HCT116 (cell line): ENCODE data around the gene CYB561D1.

Experiments
- ATF3 ChIP-seq: IDR thresholded peaks from 2 replicates; pipeline ENCODE4 v1.6.1; 2012
- CBX3 ChIP-seq: IDR thresholded peaks from 2 replicates; pipeline ENCODE4 v1.6.1; 2012; ENCODE audit warnings: low read depth
- CTCF ChIP-seq, 3 experiments: fragments of 200-600 bp in 1 of 3; sonication (generic) in 1 of 3; IDR thresholded peaks in 2 of 3; conservative IDR thresholded peaks in 1 of 3; 2 replicates each; pipeline ENCODE4 v1.5.1; 2012 to 2017; ENCODE audit warnings: low read depth in 2 of 3, low read length in 2 of 3, antibody characterized with exemption in 1 of 3, borderline replicate concordance in 1 of 3, control low read depth in 1 of 3, mild to moderate bottlenecking in 1 of 3, mixed read lengths in 1 of 3, mixed run types in 1 of 3, moderate library complexity in 1 of 3; ENCODE audit not compliant: insufficient read depth in 1 of 3
- EGR1 ChIP-seq: IDR thresholded peaks from 2 replicates; pipeline ENCODE4 v1.6.1; 2012; ENCODE audit warnings: low read depth
- EZH2 ChIP-seq: fragments of 200-600 bp; sonication (generic); IDR thresholded peaks from 2 replicates; pipeline ENCODE4 v1.6.1; 2017; ENCODE audit warnings: antibody characterized with exemption, mixed run types
- EZH2phosphoT487 ChIP-seq: fragments of 200-600 bp; IDR thresholded peaks from 2 replicates; pipeline ENCODE4 v1.6.1; 2018; ENCODE audit warnings: antibody characterized with exemption, borderline replicate concordance
- JUND ChIP-seq: IDR thresholded peaks from 2 replicates; pipeline ENCODE4 v1.6.1; 2012
- MAX ChIP-seq: IDR thresholded peaks from 2 replicates; pipeline ENCODE4 v1.6.1; 2012
- POLR2A ChIP-seq: IDR thresholded peaks from 2 replicates; pipeline ENCODE4 v1.7.0; 2011; ENCODE audit warnings: borderline replicate concordance; ENCODE audit not compliant: insufficient read depth, insufficient read length; ENCODE audit errors: extremely low read depth
- POLR2AphosphoS5 ChIP-seq: IDR thresholded peaks from 2 replicates; pipeline ENCODE4 v1.6.1; 2011; ENCODE audit warnings: mild to moderate bottlenecking, low read depth, low read length, moderate library complexity
- SIN3A ChIP-seq: IDR thresholded peaks from 2 replicates; pipeline ENCODE4 v1.6.1; 2012; ENCODE audit warnings: low read depth
- SP1 ChIP-seq: IDR thresholded peaks from 2 replicates; pipeline ENCODE4 v1.6.1; 2012; ENCODE audit warnings: low read depth
- ZNF274 ChIP-seq: fragments of 200-500 bp; sonication (Bioruptor generic); IDR thresholded peaks from 2 replicates; pipeline ENCODE4 v1.6.1; 2014; ENCODE audit warnings: mild to moderate bottlenecking, low read depth, low read length, inconsistent platforms
- TF ChIP-seq, protein P1 (sequence below): IDR thresholded peaks from 2 replicates; pipeline ENCODE4 v1.6.1; 2012; ENCODE audit warnings: low read depth

- TF ChIP-seq JUND (no peak), EGR1 (no peak), POLR2A (no peak), EZH2 (no peak), CTCF (IDR thresholded peaks at IDR 0.05 in 2 of 3, conservative IDR thresholded peaks at IDR 0.05 in 1 of 3; ENCODE audit: borderline replicate concordance in 1 of 3, insufficient read depth in 1 of 3, low read depth in 2 of 3, low read length in 2 of 3) (no peak), SIN3A (no peak), EZH2phosphoT487 (no peak), POLR2AphosphoS5 (no peak), ZNF274 (no peak), CBX3 (no peak), ATF3 (no peak), MAX (no peak), SP1 (no peak)
- TF ChIP-seq, protein P1, sequence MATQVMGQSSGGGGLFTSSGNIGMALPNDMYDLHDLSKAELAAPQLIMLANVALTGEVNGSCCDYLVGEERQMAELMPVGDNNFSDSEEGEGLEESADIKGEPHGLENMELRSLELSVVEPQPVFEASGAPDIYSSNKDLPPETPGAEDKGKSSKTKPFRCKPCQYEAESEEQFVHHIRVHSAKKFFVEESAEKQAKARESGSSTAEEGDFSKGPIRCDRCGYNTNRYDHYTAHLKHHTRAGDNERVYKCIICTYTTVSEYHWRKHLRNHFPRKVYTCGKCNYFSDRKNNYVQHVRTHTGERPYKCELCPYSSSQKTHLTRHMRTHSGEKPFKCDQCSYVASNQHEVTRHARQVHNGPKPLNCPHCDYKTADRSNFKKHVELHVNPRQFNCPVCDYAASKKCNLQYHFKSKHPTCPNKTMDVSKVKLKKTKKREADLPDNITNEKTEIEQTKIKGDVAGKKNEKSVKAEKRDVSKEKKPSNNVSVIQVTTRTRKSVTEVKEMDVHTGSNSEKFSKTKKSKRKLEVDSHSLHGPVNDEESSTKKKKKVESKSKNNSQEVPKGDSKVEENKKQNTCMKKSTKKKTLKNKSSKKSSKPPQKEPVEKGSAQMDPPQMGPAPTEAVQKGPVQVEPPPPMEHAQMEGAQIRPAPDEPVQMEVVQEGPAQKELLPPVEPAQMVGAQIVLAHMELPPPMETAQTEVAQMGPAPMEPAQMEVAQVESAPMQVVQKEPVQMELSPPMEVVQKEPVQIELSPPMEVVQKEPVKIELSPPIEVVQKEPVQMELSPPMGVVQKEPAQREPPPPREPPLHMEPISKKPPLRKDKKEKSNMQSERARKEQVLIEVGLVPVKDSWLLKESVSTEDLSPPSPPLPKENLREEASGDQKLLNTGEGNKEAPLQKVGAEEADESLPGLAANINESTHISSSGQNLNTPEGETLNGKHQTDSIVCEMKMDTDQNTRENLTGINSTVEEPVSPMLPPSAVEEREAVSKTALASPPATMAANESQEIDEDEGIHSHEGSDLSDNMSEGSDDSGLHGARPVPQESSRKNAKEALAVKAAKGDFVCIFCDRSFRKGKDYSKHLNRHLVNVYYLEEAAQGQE: no peak
These were observed 21.0 kb downstream of the CYB561D1 start for GRCh38 chr1:109514846-109515245.
